ENCODE measurements around the gene YPEL1.

YPEL1 gene

GRCh38 chr22:21754523-21754922 is 18.9 kb upstream of the YPEL1 start:
- TF ChIP-seq NFIC (IDR thresholded peaks at IDR 0.05) (no peak), TCF12 (IDR thresholded peaks at IDR 0.05; ENCODE audit: low read depth) (no peak), FOXM1 (IDR thresholded peaks at IDR 0.05; ENCODE audit: borderline replicate concordance, low read depth) (no peak), RAD21 (IDR thresholded peaks at IDR 0.05; ENCODE audit: low read depth) (no peak), MAX (IDR thresholded peaks at IDR 0.05) (no peak), TAF1 (IDR thresholded peaks at IDR 0.05; ENCODE audit: low read depth) (no peak), REST (IDR thresholded peaks at IDR 0.05; ENCODE audit: low read depth) (no peak), YY1 (IDR thresholded peaks at IDR 0.05; ENCODE audit: low read depth) (no peak), EP300 (IDR thresholded peaks at IDR 0.05; ENCODE audit: borderline replicate concordance) (no peak), EGR1 (IDR thresholded peaks at IDR 0.05) (no peak)

GRCh38 chr22:21753374-21754111 is 17.9 kb upstream of the YPEL1 start:
- no peak for TF ChIP-seq FOXM1 (IDR thresholded peaks at IDR 0.05; ENCODE audit: borderline replicate concordance, low read depth)
- TF ChIP-seq CEBPB (IDR thresholded peaks at IDR 0.05), result no peak
- TF ChIP-seq TEAD4 (IDR thresholded peaks at IDR 0.05), result no peak
- no peak for TF ChIP-seq EGR1 (IDR thresholded peaks at IDR 0.05)
- TF ChIP-seq REST (IDR thresholded peaks at IDR 0.05; ENCODE audit: low read depth), result no peak
- TF ChIP-seq RAD21 (IDR thresholded peaks at IDR 0.05; ENCODE audit: low read depth), result no peak
- no peak for TF ChIP-seq MAX (IDR thresholded peaks at IDR 0.05)
- TF ChIP-seq CREB1 (IDR thresholded peaks at IDR 0.05; ENCODE audit: low read depth), result no peak
- TF ChIP-seq NFIC (IDR thresholded peaks at IDR 0.05), result no peak

- TF ChIP-seq EGR1 (IDR thresholded peaks at IDR 0.05) (no peak), USF1 (IDR thresholded peaks at IDR 0.05) (no peak), EP300 (IDR thresholded peaks at IDR 0.05; ENCODE audit: borderline replicate concordance) (no peak), MAX (IDR thresholded peaks at IDR 0.05) (no peak), FOXM1 (IDR thresholded peaks at IDR 0.05; ENCODE audit: borderline replicate concordance, low read depth) (no peak), CEBPB (IDR thresholded peaks at IDR 0.05) (no peak), CREB1 (IDR thresholded peaks at IDR 0.05; ENCODE audit: low read depth) (no peak), ZBTB7A (IDR thresholded peaks at IDR 0.05; ENCODE audit: low read depth) (no peak), REST (IDR thresholded peaks at IDR 0.05; ENCODE audit: low read depth) (no peak), TEAD4 (IDR thresholded peaks at IDR 0.05) (no peak), YY1 (IDR thresholded peaks at IDR 0.05; ENCODE audit: low read depth) (no peak), TAF1 (IDR thresholded peaks at IDR 0.05; ENCODE audit: low read depth) (no peak)
Observed at GRCh38 chr22:21752276-21752675, 16.7 kb upstream of the YPEL1 start.

GRCh38 chr22:21745948-21746347 is 10.4 kb upstream of the YPEL1 start:
- TF ChIP-seq CREB1 (IDR thresholded peaks at IDR 0.05; ENCODE audit: low read depth), result no peak
- TF ChIP-seq EGR1 (IDR thresholded peaks at IDR 0.05), result no peak
- TF ChIP-seq TCF12 (IDR thresholded peaks at IDR 0.05; ENCODE audit: low read depth), result no peak
- no peak for TF ChIP-seq RAD21 (IDR thresholded peaks at IDR 0.05; ENCODE audit: low read depth)
- no peak for TF ChIP-seq USF1 (IDR thresholded peaks at IDR 0.05)
- TF ChIP-seq ZBTB7A (IDR thresholded peaks at IDR 0.05; ENCODE audit: low read depth), result no peak
- TF ChIP-seq TEAD4 (IDR thresholded peaks at IDR 0.05), result no peak
- no peak for TF ChIP-seq CEBPB (IDR thresholded peaks at IDR 0.05)
- no peak for TF ChIP-seq FOXM1 (IDR thresholded peaks at IDR 0.05; ENCODE audit: borderline replicate concordance, low read depth)
- TF ChIP-seq YY1 (IDR thresholded peaks at IDR 0.05; ENCODE audit: low read depth), result no peak
- no peak for TF ChIP-seq NFIC (IDR thresholded peaks at IDR 0.05)

Measured in Ishikawa (cell line).